ENCODE results near the gene MAN2B1.

Gene MAN2B1

DNA sequence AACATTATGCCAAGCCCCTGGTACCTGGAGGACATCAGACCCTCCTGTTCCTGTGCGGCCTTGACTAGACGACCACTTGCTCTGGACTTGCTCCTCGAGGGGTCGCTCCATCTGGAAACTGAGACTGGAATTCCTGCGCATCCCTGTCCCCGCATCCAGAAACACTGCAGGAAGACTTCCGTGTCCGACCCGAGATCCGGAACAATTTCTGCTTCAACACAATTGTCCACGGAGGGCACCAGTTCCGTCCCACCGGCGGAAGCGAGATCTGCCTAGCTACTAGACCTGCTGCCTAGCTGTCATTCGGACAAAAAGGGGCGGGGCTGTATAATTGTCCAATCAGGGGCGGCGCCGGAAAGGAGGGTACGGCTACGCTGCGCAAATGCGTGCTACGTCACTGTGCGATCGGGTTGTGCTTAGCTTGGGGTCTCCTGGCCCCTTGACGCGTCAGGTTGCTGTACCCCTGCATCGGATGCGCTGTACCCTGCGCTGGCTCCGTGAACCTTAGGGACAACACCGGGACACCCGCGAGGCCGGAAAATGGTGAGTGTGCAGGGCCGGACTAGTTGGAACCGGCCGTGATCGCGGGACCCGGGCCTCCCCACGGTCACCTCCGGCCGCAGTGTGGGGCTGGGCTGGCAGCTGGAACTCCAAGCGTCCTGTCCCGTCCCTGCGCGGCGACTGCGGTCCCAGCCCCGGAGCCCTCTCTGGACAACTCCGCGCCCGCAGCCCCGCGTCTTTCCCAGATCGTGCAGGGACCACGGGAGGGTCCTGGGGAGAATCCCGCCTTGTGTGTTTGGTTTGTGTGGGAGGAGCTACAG is 55.8 kb downstream of the MAN2B1 start, which contains the start of the genes ZNF490 and ZNF791:
ZNF490 (minus strand) TSS at position 274 of the 821 bp plus-strand sequence; CDS start at position 141, 133 bp downstream.
ZNF791 (plus strand) TSS at position 381 of the 821 bp plus-strand sequence; CDS start at position 541, 160 bp downstream.
- peak; percentile 98 for DNase-seq

GRCh38 chr19:12607631-12608030 is 58.9 kb downstream of the MAN2B1 start:
- no peak for DNase-seq

DNA sequence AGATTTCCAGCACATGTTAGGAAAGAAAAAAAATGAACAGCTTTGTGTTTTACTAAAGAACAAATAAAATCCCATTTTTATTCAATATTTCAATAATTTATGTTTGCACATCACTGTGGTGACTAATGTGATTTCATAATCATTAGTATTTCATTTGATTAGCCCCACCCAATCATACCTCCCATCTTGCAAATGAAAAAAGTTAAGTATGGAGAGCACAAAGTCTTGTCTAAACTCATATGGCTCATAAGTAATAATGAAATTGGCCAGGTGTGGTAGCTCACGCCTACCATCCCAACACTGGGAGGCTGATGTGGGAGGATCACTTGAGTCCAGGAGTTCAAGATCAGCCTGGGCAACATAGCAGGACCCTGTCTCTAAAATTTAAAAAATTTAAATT is 59.7 kb downstream of the MAN2B1 start:
- no peak for DNase-seq

DNA sequence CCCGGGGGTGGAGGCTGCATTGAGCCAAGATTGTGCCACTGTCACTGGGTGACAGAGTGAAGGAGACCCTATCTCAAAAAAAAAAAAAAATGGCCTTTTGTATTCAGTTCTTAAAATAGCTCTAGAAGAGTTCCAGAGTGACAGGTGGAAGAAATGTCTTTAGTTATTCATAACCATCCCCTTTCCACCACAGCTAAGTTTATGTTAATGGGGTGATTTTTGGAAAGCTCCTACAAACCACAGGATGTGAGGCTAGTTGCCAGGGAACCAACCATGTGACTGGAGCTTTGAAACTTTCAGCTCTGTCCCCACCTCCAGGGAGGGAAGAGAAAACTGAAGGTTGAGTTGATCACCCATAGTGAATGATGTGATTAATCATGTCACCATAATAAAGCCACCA is 62.8 kb downstream of the MAN2B1 start:
- DNase-seq, result no peak

DNA sequence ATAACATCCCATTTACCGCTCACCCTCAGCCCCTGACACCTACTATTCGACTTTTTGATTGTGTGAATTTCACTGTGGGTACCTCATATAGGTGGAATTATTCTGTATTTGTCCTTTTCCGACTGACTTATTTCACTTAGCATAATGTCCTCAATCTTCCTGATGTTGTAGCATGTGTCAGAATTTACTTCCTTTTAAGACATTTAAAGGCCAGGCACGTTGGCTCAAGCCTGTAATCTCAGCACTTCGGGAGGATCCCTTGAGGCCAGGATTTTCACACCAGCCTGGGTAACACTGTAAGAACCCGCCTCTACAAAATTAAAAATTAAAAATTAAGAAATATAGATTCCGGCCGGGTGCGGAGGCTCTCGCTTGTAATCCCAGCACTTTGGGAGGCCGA is 68.9 kb downstream of the MAN2B1 start:
- no peak for DNase-seq

DNA sequence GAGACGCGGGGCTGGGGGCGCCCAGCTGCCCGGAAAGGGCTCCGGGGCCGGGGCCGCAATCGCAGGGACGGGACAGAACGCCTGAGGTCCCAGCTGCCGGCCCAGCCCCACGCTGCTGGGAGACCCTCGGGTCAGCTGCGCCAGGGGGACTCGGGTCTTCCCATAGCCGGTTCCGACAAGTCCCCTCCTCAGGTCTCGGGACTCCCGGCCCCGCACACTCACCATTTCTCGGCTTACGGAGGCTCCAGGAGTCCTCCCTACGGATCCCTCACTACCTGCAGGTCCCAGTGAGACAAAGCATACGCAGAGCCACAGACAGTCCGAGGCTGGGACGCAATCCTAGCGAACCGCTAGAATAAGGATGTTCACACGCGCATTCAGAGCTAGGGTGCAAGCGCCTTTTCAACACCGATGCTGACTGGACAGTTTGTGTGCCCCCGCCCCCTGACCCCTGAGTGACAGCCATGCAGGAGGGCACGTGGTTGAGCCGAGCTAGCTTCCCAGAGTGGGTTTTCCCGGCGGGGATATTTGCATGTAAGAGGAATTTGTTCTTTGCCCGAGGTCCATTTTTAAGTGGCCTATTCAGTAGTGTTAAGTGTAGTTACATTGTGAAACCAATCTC is 69.5 kb downstream of the MAN2B1 start:
- no peak for DNase-seq
